Measurements from ENCODE around the gene GNG11.

DNA sequence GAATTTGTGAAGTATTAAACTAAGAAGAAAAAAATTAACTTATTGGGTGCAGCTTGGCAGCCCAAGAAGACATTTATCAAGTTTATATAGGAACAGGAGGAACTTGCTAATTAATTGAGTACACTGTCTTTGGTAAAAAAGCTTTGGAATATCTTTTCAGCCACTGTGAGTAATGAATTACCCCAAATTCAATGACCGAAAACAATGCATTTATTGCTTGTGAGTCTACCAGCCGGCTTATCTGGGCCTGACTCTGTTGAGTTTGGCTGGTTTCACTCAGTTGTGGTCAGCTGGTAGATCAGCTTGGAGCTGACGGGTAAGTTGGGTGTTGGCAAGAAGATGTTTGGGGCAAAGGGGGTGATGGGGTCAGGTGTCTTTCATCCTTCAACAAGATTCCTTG is 11.6 kb downstream of the GNG11 start:
- TF ChIP-seq, protein P1, sequence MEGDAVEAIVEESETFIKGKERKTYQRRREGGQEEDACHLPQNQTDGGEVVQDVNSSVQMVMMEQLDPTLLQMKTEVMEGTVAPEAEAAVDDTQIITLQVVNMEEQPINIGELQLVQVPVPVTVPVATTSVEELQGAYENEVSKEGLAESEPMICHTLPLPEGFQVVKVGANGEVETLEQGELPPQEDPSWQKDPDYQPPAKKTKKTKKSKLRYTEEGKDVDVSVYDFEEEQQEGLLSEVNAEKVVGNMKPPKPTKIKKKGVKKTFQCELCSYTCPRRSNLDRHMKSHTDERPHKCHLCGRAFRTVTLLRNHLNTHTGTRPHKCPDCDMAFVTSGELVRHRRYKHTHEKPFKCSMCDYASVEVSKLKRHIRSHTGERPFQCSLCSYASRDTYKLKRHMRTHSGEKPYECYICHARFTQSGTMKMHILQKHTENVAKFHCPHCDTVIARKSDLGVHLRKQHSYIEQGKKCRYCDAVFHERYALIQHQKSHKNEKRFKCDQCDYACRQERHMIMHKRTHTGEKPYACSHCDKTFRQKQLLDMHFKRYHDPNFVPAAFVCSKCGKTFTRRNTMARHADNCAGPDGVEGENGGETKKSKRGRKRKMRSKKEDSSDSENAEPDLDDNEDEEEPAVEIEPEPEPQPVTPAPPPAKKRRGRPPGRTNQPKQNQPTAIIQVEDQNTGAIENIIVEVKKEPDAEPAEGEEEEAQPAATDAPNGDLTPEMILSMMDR (IDR thresholded peaks at IDR 0.05), result no peak
- no peak for TF ChIP-seq POLR2A (IDR thresholded peaks at IDR 0.05)

Measured in thyroid gland (tissue), 4 donors.